Panc1 (cell line): ENCODE data around the gene ERAL1. TPM values are rescaled to one million over a fixed set of nuclear protein-coding genes. Genes with fewer than 3 reads are reported as not detected.
A peak's percentile ranks its signal among the peaks of the same experiment; 100 is the strongest.

Source experiments
- ATAC-seq: fragments of 200-7000 bp; cut with Tn5 transposase; 2 replicates; pipeline ENCODE4 v1.9.1; 2020; ENCODE audit warnings: mild to moderate bottlenecking, moderate library complexity
- BruUV-seq: library from RNA; stranded (reverse); fragments of 400-500 nt; replicated peaks from 2 replicates; lab custom pipeline; 2021; lab: Mats Ljungman, UMichigan
- CTCF ChIA-PET: fragments of 300-600 bp; sonication (Branson Sonifier 250); formaldehyde crosslinking; loops from one replicate; lab custom pipeline; 2022; ENCODE audit warnings: antibody characterized with exemption; lab: Charles Lee
- POLR2A ChIA-PET: fragments of 300-600 bp; sonication (Branson Sonifier 250); formaldehyde crosslinking; loops from one replicate; lab custom pipeline; 2022; ENCODE audit warnings: antibody characterized with exemption; lab: Charles Lee
- DNase-seq: peaks from one replicate; pipeline ENCODE4 v3.0.0-alpha.2; 2010; ENCODE audit warnings: low read depth, low spot score
- H3K27ac ChIP-seq: 2 replicates; pipeline ENCODE4 v1.5.1; 2011; ENCODE audit warnings: mild to moderate bottlenecking, low read length, inconsistent platforms
- H3K27me3 ChIP-seq: fragments of 200-500 bp; sonication (Bioruptor generic); 2 replicates; pipeline ENCODE4 v1.6.0; 2014; ENCODE audit warnings: low read length, inconsistent platforms; ENCODE audit not compliant: control insufficient read depth, insufficient read depth
- H3K36me3 ChIP-seq: fragments of 200-500 bp; sonication (Bioruptor generic); 2 replicates; pipeline ENCODE4 v1.5.1; 2014; ENCODE audit warnings: inconsistent platforms, mild to moderate bottlenecking, low read length, moderate library complexity; ENCODE audit not compliant: control insufficient read depth, insufficient read depth
- H3K4me1 ChIP-seq: 2 replicates; pipeline ENCODE4 v1.5.1; 2011; ENCODE audit warnings: inconsistent platforms, mild to moderate bottlenecking, low read length, moderate library complexity; ENCODE audit not compliant: control insufficient read depth, insufficient read depth
- H3K4me3 ChIP-seq, 2 experiments: 2 replicates each; pipeline ENCODE4 v1.5.1; 2011 to 2012; ENCODE audit warnings: low read depth in 2 of 2, low read length in 2 of 2, mild to moderate bottlenecking in 2 of 2, inconsistent platforms in 1 of 2, moderate library complexity in 1 of 2
- H3K9me3 ChIP-seq: fragments of 200-500 bp; sonication (Bioruptor generic); 2 replicates; pipeline ENCODE4 v1.5.1; 2014; ENCODE audit warnings: low read depth, mild to moderate bottlenecking, inconsistent platforms, low read length, moderate library complexity; ENCODE audit not compliant: control insufficient read depth, insufficient read depth
- POLR2AphosphoS5 ChIP-seq: IDR thresholded peaks from 2 replicates; pipeline ENCODE4 v1.6.1; 2012; ENCODE audit warnings: mild to moderate bottlenecking, low read depth, low read length, moderate library complexity
- SIN3A ChIP-seq: IDR thresholded peaks from 2 replicates; pipeline ENCODE4 v1.6.1; 2012; ENCODE audit warnings: low read depth, mild to moderate bottlenecking, low read length, moderate library complexity, borderline replicate concordance; ENCODE audit not compliant: insufficient read depth
- TCF7L2 ChIP-seq: IDR thresholded peaks from 2 replicates; pipeline ENCODE4 v1.6.1; 2011; ENCODE audit warnings: mild to moderate bottlenecking, low read depth, low read length, inconsistent platforms
- in situ Hi-C: cut with HindIII; loops from 2 replicates; pipeline ENCODE4 v1.10.0; 2016; ENCODE audit warnings: low sequenced_read_pairs, low pct_unique_long_range_greater_than_20kb
- intact Hi-C: fragments of 100-400 bp; cut with micrococcal nuclease; formaldehyde crosslinking; loops from one replicate; pipeline ENCODE4 v1.10.0; 2022; ENCODE audit not compliant: unreplicated experiment
- total RNA-seq: library from RNA; stranded (reverse); gene quantifications from one replicate; pipeline ENCODE4 v1.2.1, GENCODE V29; 2021; ENCODE audit not compliant: unreplicated experiment
- TF ChIP-seq, protein P1 (sequence below), 2 experiments: IDR thresholded peaks; 2 replicates each; pipeline ENCODE4 v1.6.1; 2011 to 2012; ENCODE audit warnings: low read depth in 2 of 2, control low read depth in 1 of 2, low read length in 1 of 2, mild to moderate bottlenecking in 1 of 2, moderate library complexity in 1 of 2; ENCODE audit not compliant: insufficient read depth in 1 of 2
- TF ChIP-seq, protein P2 (sequence below): fragments of 450-650 bp; IDR thresholded peaks from 2 replicates; pipeline ENCODE4 v1.5.1; 2017; ENCODE audit warnings: mild to moderate bottlenecking

The ERAL1 gene
- total RNA-seq, 1 experiment from 2014 or later = 74.2 TPM

DNA sequence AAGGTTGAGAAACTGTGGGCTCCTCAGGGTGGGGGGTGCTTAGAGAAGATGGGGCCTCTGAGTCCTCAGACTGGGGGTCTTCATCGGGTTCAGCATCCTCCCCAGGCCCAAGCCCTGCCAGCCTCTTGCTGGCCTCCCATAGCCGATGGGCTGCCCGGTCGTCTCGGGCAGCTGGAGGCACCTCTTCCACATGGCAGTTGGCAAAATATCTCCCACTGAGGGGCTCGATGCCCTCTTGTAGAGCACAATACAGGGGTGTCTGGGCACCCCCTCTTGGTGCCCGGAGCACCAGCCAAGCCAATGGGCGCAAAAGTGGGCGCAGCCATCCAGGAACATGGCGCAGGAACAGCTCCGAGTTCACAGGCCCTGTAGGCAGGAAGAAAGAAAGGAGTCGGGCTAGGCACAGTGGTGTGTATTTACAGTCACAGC is 43.7 kb downstream of the ERAL1 start:
- Histone ChIP-seq H3K9me3 (no peaks in the 10 kb centered on the region), H3K36me3 (no peaks in the 10 kb centered on the region; the same call in 1 of the 2 replicates), H3K27me3 (no peaks in the 10 kb centered on the region), H3K4me1 (peaks cover 18% of the 10 kb centered on the region), H3K27ac (peak overlapping the region; percentile 83), H3K4me3 (no peak overlapping the region)
- DNase-seq (no peak), ATAC-seq (no peak)
- ChIA-PET POLR2A (no interaction called here), CTCF (interaction anchor here (1.0 kb wide), 1 partner anchor 135 kb away, joined by 3 read pairs; no protein-coding TSS in a partner anchor)
- no TSS peak for BruUV-seq
- TF ChIP-seq TCF7L2 (no peak), SIN3A (no peak), POLR2AphosphoS5 (no peak)
- TF ChIP-seq, protein P1, sequence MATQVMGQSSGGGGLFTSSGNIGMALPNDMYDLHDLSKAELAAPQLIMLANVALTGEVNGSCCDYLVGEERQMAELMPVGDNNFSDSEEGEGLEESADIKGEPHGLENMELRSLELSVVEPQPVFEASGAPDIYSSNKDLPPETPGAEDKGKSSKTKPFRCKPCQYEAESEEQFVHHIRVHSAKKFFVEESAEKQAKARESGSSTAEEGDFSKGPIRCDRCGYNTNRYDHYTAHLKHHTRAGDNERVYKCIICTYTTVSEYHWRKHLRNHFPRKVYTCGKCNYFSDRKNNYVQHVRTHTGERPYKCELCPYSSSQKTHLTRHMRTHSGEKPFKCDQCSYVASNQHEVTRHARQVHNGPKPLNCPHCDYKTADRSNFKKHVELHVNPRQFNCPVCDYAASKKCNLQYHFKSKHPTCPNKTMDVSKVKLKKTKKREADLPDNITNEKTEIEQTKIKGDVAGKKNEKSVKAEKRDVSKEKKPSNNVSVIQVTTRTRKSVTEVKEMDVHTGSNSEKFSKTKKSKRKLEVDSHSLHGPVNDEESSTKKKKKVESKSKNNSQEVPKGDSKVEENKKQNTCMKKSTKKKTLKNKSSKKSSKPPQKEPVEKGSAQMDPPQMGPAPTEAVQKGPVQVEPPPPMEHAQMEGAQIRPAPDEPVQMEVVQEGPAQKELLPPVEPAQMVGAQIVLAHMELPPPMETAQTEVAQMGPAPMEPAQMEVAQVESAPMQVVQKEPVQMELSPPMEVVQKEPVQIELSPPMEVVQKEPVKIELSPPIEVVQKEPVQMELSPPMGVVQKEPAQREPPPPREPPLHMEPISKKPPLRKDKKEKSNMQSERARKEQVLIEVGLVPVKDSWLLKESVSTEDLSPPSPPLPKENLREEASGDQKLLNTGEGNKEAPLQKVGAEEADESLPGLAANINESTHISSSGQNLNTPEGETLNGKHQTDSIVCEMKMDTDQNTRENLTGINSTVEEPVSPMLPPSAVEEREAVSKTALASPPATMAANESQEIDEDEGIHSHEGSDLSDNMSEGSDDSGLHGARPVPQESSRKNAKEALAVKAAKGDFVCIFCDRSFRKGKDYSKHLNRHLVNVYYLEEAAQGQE (IDR thresholded peaks at IDR 0.05; ENCODE audit: insufficient read depth in 1 of 2, low read depth in 2 of 2, low read length in 1 of 2) = no peak
- TF ChIP-seq, protein P2, sequence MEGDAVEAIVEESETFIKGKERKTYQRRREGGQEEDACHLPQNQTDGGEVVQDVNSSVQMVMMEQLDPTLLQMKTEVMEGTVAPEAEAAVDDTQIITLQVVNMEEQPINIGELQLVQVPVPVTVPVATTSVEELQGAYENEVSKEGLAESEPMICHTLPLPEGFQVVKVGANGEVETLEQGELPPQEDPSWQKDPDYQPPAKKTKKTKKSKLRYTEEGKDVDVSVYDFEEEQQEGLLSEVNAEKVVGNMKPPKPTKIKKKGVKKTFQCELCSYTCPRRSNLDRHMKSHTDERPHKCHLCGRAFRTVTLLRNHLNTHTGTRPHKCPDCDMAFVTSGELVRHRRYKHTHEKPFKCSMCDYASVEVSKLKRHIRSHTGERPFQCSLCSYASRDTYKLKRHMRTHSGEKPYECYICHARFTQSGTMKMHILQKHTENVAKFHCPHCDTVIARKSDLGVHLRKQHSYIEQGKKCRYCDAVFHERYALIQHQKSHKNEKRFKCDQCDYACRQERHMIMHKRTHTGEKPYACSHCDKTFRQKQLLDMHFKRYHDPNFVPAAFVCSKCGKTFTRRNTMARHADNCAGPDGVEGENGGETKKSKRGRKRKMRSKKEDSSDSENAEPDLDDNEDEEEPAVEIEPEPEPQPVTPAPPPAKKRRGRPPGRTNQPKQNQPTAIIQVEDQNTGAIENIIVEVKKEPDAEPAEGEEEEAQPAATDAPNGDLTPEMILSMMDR = no peak
- intact Hi-C loops (no loop called here), in situ Hi-C loops (no loop called here)

DNA sequence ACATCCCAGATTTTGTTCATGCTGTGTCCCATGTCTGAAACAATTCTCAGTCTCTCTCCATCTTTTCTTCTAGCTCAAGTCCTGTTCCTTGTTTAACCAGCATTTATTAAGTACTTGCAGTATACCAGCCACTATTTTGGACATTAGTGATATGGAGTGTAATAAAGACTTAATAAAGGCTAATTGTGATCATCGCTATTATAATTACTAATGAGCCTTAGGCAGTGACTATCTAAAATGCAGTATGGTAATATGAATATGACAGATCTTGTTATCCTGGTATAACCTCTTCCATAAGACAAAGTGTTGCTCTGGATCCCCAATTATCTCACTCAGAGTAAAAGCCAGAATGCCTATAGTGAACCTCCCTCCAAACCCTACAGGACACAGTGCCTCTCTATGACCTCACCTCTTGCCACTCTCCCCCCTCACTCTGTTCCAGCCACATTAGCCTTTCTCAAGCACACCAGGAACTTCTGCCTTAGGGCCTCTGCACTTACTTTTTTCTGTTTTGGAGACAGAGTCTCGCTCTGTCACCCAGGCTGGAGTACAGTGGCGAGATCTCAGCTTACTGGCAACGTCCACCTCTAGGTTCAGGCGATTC is 44.5 kb downstream of the ERAL1 start:
- Histone ChIP-seq H3K9me3 (no peaks in the 10 kb centered on the region), H3K4me3 (no peak overlapping the region), H3K4me1 (peaks cover 18% of the 10 kb centered on the region), H3K27me3 (no peaks in the 10 kb centered on the region), H3K36me3 (no peaks in the 10 kb centered on the region; the same call in 1 of the 2 replicates), H3K27ac (no peak overlapping the region)
- no peak for ATAC-seq
- DNase-seq = no peak
- POLR2A ChIA-PET = interaction anchor here (0.6 to 0.7 kb wide), 2 partner anchors 114 to 150 kb away, joined by 5 to 7 read pairs; no protein-coding TSS in a partner anchor
- no TSS peak for BruUV-seq
- no peak for TF ChIP-seq POLR2AphosphoS5
- TF ChIP-seq TCF7L2 = no peak
- TF ChIP-seq, protein P1 (IDR thresholded peaks at IDR 0.05; ENCODE audit: insufficient read depth in 1 of 2, low read depth in 2 of 2, low read length in 1 of 2) = no peak
- TF ChIP-seq, protein P2 = no peak
- no peak for TF ChIP-seq SIN3A
- in situ Hi-C loops (no loop called here), intact Hi-C loops (no loop called here)
- CTCF ChIA-PET = interaction anchor here (0.7 kb wide), 1 partner anchor 10 kb away, joined by 3 read pairs; no protein-coding TSS in a partner anchor
